Activated CD8-positive, alpha-beta T cell treated with anti-CD3 and anti-CD28 coated beads for 36 hours (primary cell): ENCODE results near the gene TOR1AIP2. TPM values are rescaled to one million over a fixed set of nuclear protein-coding genes. Genes with fewer than 3 reads are reported as not detected.
A peak's percentile ranks its signal among the peaks of the same experiment; 100 is the strongest.

Experiments
- ATAC-seq: fragments of 200-7000 bp; cut with Tn5 transposase; one replicate; pipeline ENCODE4 v1.10.0; 2021; ENCODE audit warnings: mild to moderate bottlenecking, moderate library complexity
- CTCF ChIA-PET: fragments of 350-600 bp; sonication (Branson Sonifier 250); formaldehyde crosslinking; loops from one replicate; lab custom pipeline; 2021; ENCODE audit warnings: antibody characterized with exemption; lab: Charles Lee
- POLR2A ChIA-PET: fragments of 350-600 bp; sonication (Branson Sonifier 250); formaldehyde crosslinking; loops from one replicate; lab custom pipeline; 2021; ENCODE audit warnings: antibody characterized with exemption; lab: Charles Lee
- DNase-seq: peaks from one replicate; pipeline ENCODE4 v3.0.0-alpha.2; 2020
- H3K27ac Mint-ChIP-seq: one replicate; pipeline ENCODE4 v1.8.0; 2021; ENCODE audit warnings: mild to moderate bottlenecking, mixed read lengths
- H3K27me3 Mint-ChIP-seq: one replicate; pipeline ENCODE4 v1.8.0; 2021; ENCODE audit warnings: mixed read lengths
- H3K36me3 Mint-ChIP-seq: one replicate; pipeline ENCODE4 v1.8.0; 2021; ENCODE audit warnings: low read depth, mixed read lengths
- H3K4me1 Mint-ChIP-seq: one replicate; pipeline ENCODE4 v1.8.0; 2021; ENCODE audit warnings: low read depth, mixed read lengths
- H3K4me3 Mint-ChIP-seq: one replicate; pipeline ENCODE4 v1.8.0; 2021; ENCODE audit warnings: mild to moderate bottlenecking, moderate library complexity, mixed read lengths
- H3K9me3 Mint-ChIP-seq: one replicate; pipeline ENCODE4 v1.8.0; 2021; ENCODE audit warnings: mixed read lengths
- CTCF ChIP-seq: fragments of 200-600 bp; IDR thresholded peaks from one replicate; pipeline ENCODE4 v1.8.0; 2022; ENCODE audit warnings: antibody characterized with exemption, mild to moderate bottlenecking
- intact Hi-C: fragments of 100-400 bp; cut with micrococcal nuclease; formaldehyde crosslinking; loops from one replicate; pipeline ENCODE4 v1.10.0; 2022
- total RNA-seq, 2 experiments: library from RNA; stranded (reverse); gene quantifications; one replicate each; pipeline ENCODE4 v1.2.3, GENCODE V29; 2021

Gene TOR1AIP2
- total RNA-seq, 2 experiments from 2014 or later, result 39.5 to 45.1 TPM

GRCh38 chr1:179917601-179918429 is 40.2 kb upstream of the TOR1AIP2 start:
- ATAC-seq, result peak; percentile 42
- no peaks in the 10 kb centered on the region for H3K27me3 Mint-ChIP-seq
- DNase-seq, result peak; percentile 11
- peak overlapping the region; percentile 72 for H3K27ac Mint-ChIP-seq
- no peaks in the 10 kb centered on the region for H3K9me3 Mint-ChIP-seq
- peaks cover 15% of the 10 kb centered on the region for H3K4me1 Mint-ChIP-seq
- TF ChIP-seq CTCF, result no peak
- CTCF ChIA-PET, result interaction anchor here (0.7 to 2.9 kb wide), 3 partner anchors 12 to 86 kb away, joined by 3 to 10 read pairs (median 3); no protein-coding TSS in a partner anchor
- POLR2A ChIA-PET, result interaction anchor here (0.7 to 1.1 kb wide), 3 partner anchors 24 to 37 kb away, joined by 3 read pairs; partner anchors contain the start of gene CEP350
- intact Hi-C loops, result no loop called here
- no peak overlapping the region for H3K4me3 Mint-ChIP-seq
- H3K36me3 Mint-ChIP-seq, result peaks cover 32% of the 10 kb centered on the region

GRCh38 chr1:179911812-179912211 is 34.2 kb upstream of the TOR1AIP2 start:
- Mint-ChIP-seq H3K9me3 (no peaks in the 10 kb centered on the region), H3K4me3 (no peak overlapping the region), H3K27ac (no peak overlapping the region), H3K36me3 (peaks cover 23% of the 10 kb centered on the region), H3K27me3 (no peaks in the 10 kb centered on the region), H3K4me1 (peaks cover 5% of the 10 kb centered on the region)
- ChIA-PET POLR2A (interaction anchor here (0.6 to 0.7 kb wide), 2 partner anchors 11 to 29 kb away, joined by 3 read pairs; no protein-coding TSS in a partner anchor), CTCF (interaction anchor here (1.0 to 1.7 kb wide), 4 partner anchors 27 to 205 kb away, joined by 3 to 5 read pairs (median 3); no protein-coding TSS in a partner anchor)
- ATAC-seq (no peak), DNase-seq (no peak)
- no peak for TF ChIP-seq CTCF
- intact Hi-C loops, result no loop called here

GRCh38 chr1:179910934-179911333 is 33.3 kb upstream of the TOR1AIP2 start:
- DNase-seq (no peak), ATAC-seq (no peak)
- no peaks in the 10 kb centered on the region for H3K27me3 Mint-ChIP-seq
- ChIA-PET CTCF (interaction anchor here (1.0 to 1.7 kb wide), 2 partner anchors 42 to 43 kb away, joined by 3 to 5 read pairs; no protein-coding TSS in a partner anchor), POLR2A (interaction anchor here (0.6 to 1.0 kb wide), 3 partner anchors 12 to 28 kb away, joined by 3 read pairs; no protein-coding TSS in a partner anchor)
- intact Hi-C loops, result no loop called here
- no peak overlapping the region for H3K4me3 Mint-ChIP-seq
- TF ChIP-seq CTCF, result no peak
- H3K9me3 Mint-ChIP-seq, result no peaks in the 10 kb centered on the region
- no peak overlapping the region for H3K27ac Mint-ChIP-seq
- H3K4me1 Mint-ChIP-seq, result peaks cover 5% of the 10 kb centered on the region
- peaks cover 26% of the 10 kb centered on the region for H3K36me3 Mint-ChIP-seq

- intact Hi-C loops, result no loop called here
- Mint-ChIP-seq H3K4me1 (peaks cover 30% of the 10 kb centered on the region), H3K4me3 (no peak overlapping the region), H3K27me3 (no peaks in the 10 kb centered on the region), H3K9me3 (no peaks in the 10 kb centered on the region), H3K27ac (no peak overlapping the region), H3K36me3 (peaks cover 27% of the 10 kb centered on the region)
- ChIA-PET CTCF (interaction anchor here (1.1 kb wide), 1 partner anchor 22 kb away, joined by 3 read pairs; no protein-coding TSS in a partner anchor), POLR2A (no interaction called here)
- no peak for TF ChIP-seq CTCF
- no peak for DNase-seq
- no peak for ATAC-seq
Observed at GRCh38 chr1:179889589-179889988, 12.0 kb upstream of the TOR1AIP2 start.

GRCh38 chr1:179888071-179888470 is 10.5 kb upstream of the TOR1AIP2 start:
- TF ChIP-seq CTCF, result no peak
- H3K4me1 Mint-ChIP-seq, result peaks cover 38% of the 10 kb centered on the region
- intact Hi-C loops, result no loop called here
- peaks cover 34% of the 10 kb centered on the region for H3K36me3 Mint-ChIP-seq
- H3K27me3 Mint-ChIP-seq, result no peaks in the 10 kb centered on the region
- no peak for ATAC-seq
- POLR2A ChIA-PET, result no interaction called here
- H3K27ac Mint-ChIP-seq, result peak overlapping the region; percentile 4
- DNase-seq, result no peak
- CTCF ChIA-PET, result interaction anchor here (1.0 to 1.1 kb wide), 2 partner anchors 8 to 73 kb away, joined by 3 read pairs; no protein-coding TSS in a partner anchor
- no peak overlapping the region for H3K4me3 Mint-ChIP-seq
- H3K9me3 Mint-ChIP-seq, result no peaks in the 10 kb centered on the region
